Measurements from ENCODE around the gene MMP17. TPM values are rescaled to one million over a fixed set of nuclear protein-coding genes. Genes with fewer than 3 reads are reported as not detected.

MMP17 gene
- polyA plus RNA-seq, 1 experiment: 13.7 TPM

DNA sequence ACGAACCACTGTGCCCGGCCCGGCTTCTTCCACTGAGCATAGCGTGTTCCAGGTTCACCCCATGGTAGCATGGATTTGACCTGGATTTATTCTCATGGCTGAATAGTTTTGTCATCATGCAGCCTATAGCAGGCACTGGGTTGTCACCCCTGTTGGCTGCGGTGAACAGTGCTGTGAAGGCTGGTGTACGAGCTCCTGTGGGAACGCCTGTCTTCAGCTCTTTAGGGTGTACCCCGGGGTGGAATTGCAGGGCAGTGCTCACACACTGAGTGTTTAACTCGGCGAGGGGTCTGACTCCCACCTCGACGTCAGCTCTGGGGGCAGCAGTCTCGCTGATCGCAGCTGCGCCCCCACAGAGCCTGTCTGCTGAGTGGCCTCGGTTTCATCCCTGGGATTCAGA, 15.3 kb downstream of the MMP17 start:
- H3K36me3 ChIP-seq (ENCODE audit: control insufficient read depth, insufficient read depth, low read length): peaks cover 19% of the 10 kb centered on the region
- no peaks in the 10 kb centered on the region for H3K27me3 ChIP-seq (ENCODE audit: control insufficient read depth, insufficient read depth, low read length)
- no peak overlapping the region for H3K4me3 ChIP-seq (ENCODE audit: low read depth, low read length)
- TF ChIP-seq, protein P1, sequence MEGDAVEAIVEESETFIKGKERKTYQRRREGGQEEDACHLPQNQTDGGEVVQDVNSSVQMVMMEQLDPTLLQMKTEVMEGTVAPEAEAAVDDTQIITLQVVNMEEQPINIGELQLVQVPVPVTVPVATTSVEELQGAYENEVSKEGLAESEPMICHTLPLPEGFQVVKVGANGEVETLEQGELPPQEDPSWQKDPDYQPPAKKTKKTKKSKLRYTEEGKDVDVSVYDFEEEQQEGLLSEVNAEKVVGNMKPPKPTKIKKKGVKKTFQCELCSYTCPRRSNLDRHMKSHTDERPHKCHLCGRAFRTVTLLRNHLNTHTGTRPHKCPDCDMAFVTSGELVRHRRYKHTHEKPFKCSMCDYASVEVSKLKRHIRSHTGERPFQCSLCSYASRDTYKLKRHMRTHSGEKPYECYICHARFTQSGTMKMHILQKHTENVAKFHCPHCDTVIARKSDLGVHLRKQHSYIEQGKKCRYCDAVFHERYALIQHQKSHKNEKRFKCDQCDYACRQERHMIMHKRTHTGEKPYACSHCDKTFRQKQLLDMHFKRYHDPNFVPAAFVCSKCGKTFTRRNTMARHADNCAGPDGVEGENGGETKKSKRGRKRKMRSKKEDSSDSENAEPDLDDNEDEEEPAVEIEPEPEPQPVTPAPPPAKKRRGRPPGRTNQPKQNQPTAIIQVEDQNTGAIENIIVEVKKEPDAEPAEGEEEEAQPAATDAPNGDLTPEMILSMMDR (IDR thresholded peaks at IDR 0.05; ENCODE audit: insufficient read depth, low read depth, low read length): no peak
- no peak for DNase-seq (ENCODE audit: low read depth)
- CTCF ChIA-PET: interaction anchor here (0.6 kb wide), 1 partner anchor 53 kb away, joined by 4 read pairs; no protein-coding TSS in a partner anchor
- POLR2A ChIA-PET: no interaction called here

DNA sequence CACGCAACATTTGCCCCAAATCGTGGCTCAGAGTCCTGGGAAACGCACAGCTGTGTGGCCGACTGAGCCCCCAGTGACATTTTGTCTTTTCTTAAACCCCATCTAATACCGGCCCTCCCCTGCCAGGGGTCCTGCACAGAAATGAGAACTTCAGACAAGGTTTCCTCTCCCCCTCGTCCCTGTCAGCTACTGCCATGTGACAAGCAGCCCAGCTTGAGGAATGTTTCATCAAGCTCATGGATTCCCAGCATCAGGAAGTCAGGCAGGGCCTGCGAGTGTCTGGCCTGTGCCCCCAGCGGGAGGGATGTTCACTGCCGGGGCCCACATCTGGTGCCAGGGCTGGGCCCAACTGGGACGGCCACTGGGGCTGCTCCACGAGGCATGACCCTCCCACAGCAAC, 15.9 kb downstream of the MMP17 start:
- no peak for DNase-seq (ENCODE audit: low read depth)
- TF ChIP-seq, protein P1 (IDR thresholded peaks at IDR 0.05; ENCODE audit: insufficient read depth, low read depth, low read length): no peak
- POLR2A ChIA-PET: no interaction called here
- Histone ChIP-seq H3K36me3 (ENCODE audit: control insufficient read depth, insufficient read depth, low read length) (peaks cover 21% of the 10 kb centered on the region), H3K4me3 (ENCODE audit: low read depth, low read length) (no peak overlapping the region), H3K27me3 (ENCODE audit: control insufficient read depth, insufficient read depth, low read length) (no peaks in the 10 kb centered on the region)
- CTCF ChIA-PET: interaction anchor here (0.6 kb wide), 3 partner anchors 53 to 824 kb away, joined by 3 to 4 read pairs (median 3); no protein-coding TSS in a partner anchor

DNA sequence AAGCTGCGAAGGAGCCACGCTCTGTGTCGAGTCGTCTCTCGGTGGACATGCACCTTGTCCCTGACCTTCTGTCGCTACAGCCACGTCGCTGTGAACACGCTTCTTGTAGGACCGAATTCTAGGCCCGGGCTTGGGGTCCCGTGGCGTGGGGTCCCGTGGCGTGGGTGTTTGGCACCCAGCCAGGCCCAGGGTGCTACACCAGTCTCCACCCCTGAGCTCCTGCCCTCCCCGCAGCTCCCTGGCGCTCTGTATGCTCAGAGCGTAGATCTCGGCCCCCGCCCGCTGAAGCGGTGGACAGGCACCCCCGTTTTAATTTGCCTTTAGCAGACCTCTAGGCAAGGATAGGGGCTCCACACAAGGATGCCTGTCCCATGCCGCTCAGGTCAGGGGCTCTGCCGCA, 16.5 kb downstream of the MMP17 start:
- Histone ChIP-seq H3K27me3 (ENCODE audit: control insufficient read depth, insufficient read depth, low read length) (no peaks in the 10 kb centered on the region), H3K36me3 (ENCODE audit: control insufficient read depth, insufficient read depth, low read length) (peaks cover 21% of the 10 kb centered on the region), H3K4me3 (ENCODE audit: low read depth, low read length) (no peak overlapping the region)
- ChIA-PET POLR2A (no interaction called here), CTCF (interaction anchor here (0.6 to 1.5 kb wide), 3 partner anchors 9 to 825 kb away, joined by 3 to 4 read pairs (median 3); no protein-coding TSS in a partner anchor)
- no peak for DNase-seq (ENCODE audit: low read depth)
- TF ChIP-seq, protein P1 (IDR thresholded peaks at IDR 0.05; ENCODE audit: insufficient read depth, low read depth, low read length): no peak

DNA sequence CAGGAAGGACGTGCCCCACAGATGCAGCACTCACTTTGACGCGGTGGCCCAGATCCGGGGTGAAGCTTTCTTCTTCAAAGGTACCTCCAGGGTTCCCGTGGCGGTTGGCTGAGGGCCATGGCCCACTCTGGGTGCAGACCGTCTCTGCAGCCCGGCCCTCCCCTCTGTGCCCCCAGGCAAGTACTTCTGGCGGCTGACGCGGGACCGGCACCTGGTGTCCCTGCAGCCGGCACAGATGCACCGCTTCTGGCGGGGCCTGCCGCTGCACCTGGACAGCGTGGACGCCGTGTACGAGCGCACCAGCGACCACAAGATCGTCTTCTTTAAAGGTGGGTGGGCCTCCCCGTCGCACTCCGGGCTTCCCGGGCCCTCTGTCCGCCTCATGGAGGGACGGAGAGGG, 16.9 kb downstream of the MMP17 start:
- TF ChIP-seq, protein P1 (IDR thresholded peaks at IDR 0.05; ENCODE audit: insufficient read depth, low read depth, low read length): no peak
- POLR2A ChIA-PET: no interaction called here
- no peak for DNase-seq (ENCODE audit: low read depth)
- CTCF ChIA-PET: interaction anchor here (1.5 kb wide), 1 partner anchor 10 kb away, joined by 4 read pairs; no protein-coding TSS in a partner anchor
- peaks cover 23% of the 10 kb centered on the region for H3K36me3 ChIP-seq (ENCODE audit: control insufficient read depth, insufficient read depth, low read length)
- no peaks in the 10 kb centered on the region for H3K27me3 ChIP-seq (ENCODE audit: control insufficient read depth, insufficient read depth, low read length)
- H3K4me3 ChIP-seq (ENCODE audit: low read depth, low read length): no peak overlapping the region

DNA sequence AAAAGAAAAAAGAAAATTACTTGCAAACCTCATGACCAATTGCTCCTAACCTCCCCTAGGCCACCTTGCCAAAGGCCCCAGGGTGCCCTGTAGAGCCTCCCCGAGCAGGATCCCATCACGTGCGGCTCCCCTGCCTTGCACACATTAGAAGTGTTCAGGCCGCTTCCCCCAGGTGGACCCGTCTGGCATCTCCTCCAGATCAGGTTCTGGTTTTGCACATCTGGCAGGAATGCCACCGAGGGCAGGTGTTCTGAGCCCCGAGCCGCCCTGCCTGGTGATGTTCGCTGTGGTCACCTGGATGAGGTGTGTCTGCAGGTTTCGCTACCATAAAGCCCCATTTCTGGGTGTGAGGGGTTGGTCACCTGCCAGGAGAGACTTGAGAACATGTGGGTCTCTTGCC, 19.3 kb downstream of the MMP17 start:
- TF ChIP-seq, protein P1 (IDR thresholded peaks at IDR 0.05; ENCODE audit: insufficient read depth, low read depth, low read length): no peak
- no peaks in the 10 kb centered on the region for H3K27me3 ChIP-seq (ENCODE audit: control insufficient read depth, insufficient read depth, low read length)
- POLR2A ChIA-PET: no interaction called here
- DNase-seq (ENCODE audit: low read depth): no peak
- no peak overlapping the region for H3K4me3 ChIP-seq (ENCODE audit: low read depth, low read length)
- H3K36me3 ChIP-seq (ENCODE audit: control insufficient read depth, insufficient read depth, low read length): peaks cover 15% of the 10 kb centered on the region
- CTCF ChIA-PET: no interaction called here
